ENCODE measurements around the gene KRT27.

DNA sequence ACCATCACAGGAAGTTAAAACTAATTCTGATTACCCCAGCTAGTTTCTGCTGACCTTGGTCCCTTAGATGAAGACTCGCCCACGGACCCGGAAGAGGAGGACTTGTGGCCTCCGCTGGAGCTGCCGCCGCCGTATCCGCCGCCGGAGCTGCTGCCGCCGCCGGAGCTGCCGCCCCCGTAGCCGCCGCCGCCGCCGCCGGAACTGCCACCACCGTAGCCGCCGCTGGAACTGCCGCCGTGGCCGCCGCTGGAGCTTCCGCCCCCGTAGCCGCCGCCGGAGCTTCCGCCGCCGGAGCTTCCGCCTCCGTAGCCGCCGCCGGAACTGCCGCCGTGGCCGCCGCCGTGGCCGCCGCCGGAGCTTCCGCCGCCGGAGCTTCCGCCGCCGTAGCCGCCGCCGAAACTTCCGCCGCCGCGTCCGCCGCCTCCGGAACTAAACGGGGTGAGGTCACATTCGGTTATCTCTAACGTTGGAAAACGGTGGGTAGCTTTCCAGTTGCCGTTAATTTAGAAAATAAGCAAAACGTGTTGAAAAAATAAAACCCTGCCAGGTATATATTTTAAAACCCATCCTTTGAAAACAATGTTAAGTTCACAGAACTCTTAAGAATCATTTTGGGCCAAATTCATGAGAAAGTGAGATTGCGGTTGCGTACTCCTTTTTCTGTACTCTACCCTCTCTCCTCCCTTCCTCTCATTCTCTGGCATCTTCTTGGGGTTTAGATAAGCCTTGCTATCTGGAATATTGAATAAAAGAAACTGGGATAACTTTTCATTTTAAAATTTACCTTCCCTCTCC, 36.6 kb upstream of the KRT27 start:
- TF ChIP-seq, protein P1, sequence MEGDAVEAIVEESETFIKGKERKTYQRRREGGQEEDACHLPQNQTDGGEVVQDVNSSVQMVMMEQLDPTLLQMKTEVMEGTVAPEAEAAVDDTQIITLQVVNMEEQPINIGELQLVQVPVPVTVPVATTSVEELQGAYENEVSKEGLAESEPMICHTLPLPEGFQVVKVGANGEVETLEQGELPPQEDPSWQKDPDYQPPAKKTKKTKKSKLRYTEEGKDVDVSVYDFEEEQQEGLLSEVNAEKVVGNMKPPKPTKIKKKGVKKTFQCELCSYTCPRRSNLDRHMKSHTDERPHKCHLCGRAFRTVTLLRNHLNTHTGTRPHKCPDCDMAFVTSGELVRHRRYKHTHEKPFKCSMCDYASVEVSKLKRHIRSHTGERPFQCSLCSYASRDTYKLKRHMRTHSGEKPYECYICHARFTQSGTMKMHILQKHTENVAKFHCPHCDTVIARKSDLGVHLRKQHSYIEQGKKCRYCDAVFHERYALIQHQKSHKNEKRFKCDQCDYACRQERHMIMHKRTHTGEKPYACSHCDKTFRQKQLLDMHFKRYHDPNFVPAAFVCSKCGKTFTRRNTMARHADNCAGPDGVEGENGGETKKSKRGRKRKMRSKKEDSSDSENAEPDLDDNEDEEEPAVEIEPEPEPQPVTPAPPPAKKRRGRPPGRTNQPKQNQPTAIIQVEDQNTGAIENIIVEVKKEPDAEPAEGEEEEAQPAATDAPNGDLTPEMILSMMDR (IDR thresholded peaks at IDR 0.05; ENCODE audit: insufficient read depth, low read depth, low read length), result no peak
- TF ChIP-seq EZH2 (IDR thresholded peaks at IDR 0.05; ENCODE audit: insufficient read depth, low read length), result no peak
